Measurements from ENCODE around the gene F8A2. TPM values are rescaled to one million over a fixed set of nuclear protein-coding genes. Genes with fewer than 3 reads are reported as not detected.
A peak's percentile ranks its signal among the peaks of the same experiment; 100 is the strongest.
"Not testable (repeated sequence)": the region's sequence is repeated elsewhere in the genome, so short reads cannot be mapped to it uniquely, and the experiment has no call there.

The F8A2 gene
- total RNA-seq (2012; rRNA removed) = not detected in 2 replicates
- polyA plus RNA-seq (2012; rRNA removed) = not detected in 2 replicates
- polyA plus RNA-seq (2012; cell fraction: cytosol; rRNA removed) = not detected in 2 replicates
- not detected in 2 replicates for polyA plus RNA-seq (2012; cell fraction: nucleus; rRNA removed; ENCODE audit: low replicate concordance)
- not detected for Bru-seq, nascent RNA
- BruChase-seq, experiment 1, labeled RNA remaining after a 6-hour chase = not detected
- not detected for BruChase-seq, experiment 2, labeled RNA remaining after a 2-hour chase
- long read RNA-seq, transcript F8A2-201 (1 exons, 1,116 nt) = major isoform, 11 of 11 reads
- long read RNA-seq, partial matches to known transcripts = 0 of 11 reads
- long read RNA-seq, other reads (novel, unspliced or antisense) = 0 of 11 reads

- H2AK5ac ChIP-seq (ENCODE audit: low read depth, low read length); H3K4ac ChIP-seq (ENCODE audit: low read depth, low read length); H2BK20ac ChIP-seq (ENCODE audit: low read depth, low read length); DNase-seq; H3K36me3 ChIP-seq (ENCODE audit: control insufficient read depth, insufficient read depth, low read length); dilution Hi-C loops (cut with HindIII; ENCODE audit: low sequenced_read_pairs, unreplicated experiment); BruUV-seq (replicated peaks); H4K20me1 ChIP-seq (ENCODE audit: insufficient read depth, low read length); H3K9me1 ChIP-seq (ENCODE audit: insufficient read depth, low read length); H4K91ac ChIP-seq (ENCODE audit: insufficient read depth, low read depth, low read length); CTCF ChIA-PET; H3K23ac ChIP-seq (ENCODE audit: low read depth, low read length); H2AFZ ChIP-seq (replicated peaks; ENCODE audit: low read length, poor library complexity); H2BK120ac ChIP-seq (ENCODE audit: low read depth, low read length); H4K8ac ChIP-seq (ENCODE audit: low read depth in 2 of 2, low read length in 2 of 2); H2BK15ac ChIP-seq (ENCODE audit: low read depth, low read length); H3K27me3 ChIP-seq (ENCODE audit: control insufficient read depth, insufficient read depth, low read length); in situ Hi-C loops (cut with MboI; ENCODE audit: low sequenced_read_pairs); H4K5ac ChIP-seq (ENCODE audit: low read depth, low read length); H3K79me1 ChIP-seq (ENCODE audit: low read depth in 1 of 2, low read length in 2 of 2); H3K56ac ChIP-seq (ENCODE audit: extremely low read depth, insufficient read depth, low read length); H3K9ac ChIP-seq (ENCODE audit: low read depth, low read length); POLR2A ChIA-PET (ENCODE audit: unreplicated experiment); H3K18ac ChIP-seq (ENCODE audit: low read depth, low read length); H3K4me2 ChIP-seq (ENCODE audit: low read depth, low read length); H2BK5ac ChIP-seq (ENCODE audit: low read depth, low read length, poor library complexity, severe bottlenecking); H2AK9ac ChIP-seq (replicated peaks; ENCODE audit: low read depth, low read length, poor library complexity); H3K4me1 ChIP-seq (ENCODE audit: control insufficient read depth, insufficient read depth, low read length); H3K14ac ChIP-seq (replicated peaks; ENCODE audit: low read depth, low read length); H3K27ac ChIP-seq (ENCODE audit: insufficient read depth, low read length); H3K4me3 ChIP-seq (ENCODE audit: insufficient read depth, low read depth, low read length); intact Hi-C loops (cut with micrococcal nuclease); H3K9me3 ChIP-seq (ENCODE audit: control insufficient read depth, insufficient read depth, low read length): not testable (repeated sequence)
- no CpG with 5 or more reads among the region's 90 CpGs for WGBS, 2 experiments (ENCODE audit: extremely low coverage in 2 of 2, insufficient read length in 1 of 2)
- peak; percentile 90 for ATAC-seq (ENCODE audit: low read depth)
Observed at GRCh38 chrX:155381843-155382528, at the start of gene F8A2. Gene F8A2, plus strand, starts transcription at chrX:155382095. Its CDS starts 20 bp downstream, at chrX:155382115.

Measured in IMR-90 (cell line).